Esophagus muscularis mucosa (tissue), 4 donors: ENCODE data around the gene ATRNL1.

Experiments used
- CTCF ChIP-seq, 3 experiments: fragments of 200-600 bp in 2 of 3; fragments of 450-650 bp in 1 of 3; sonication (generic) in 2 of 3; IDR thresholded peaks; one replicate each; pipeline ENCODE4 v1.5.1; 2017 to 2019; ENCODE audit warnings: antibody characterized with exemption in 3 of 3, mild to moderate bottlenecking in 2 of 3, moderate library complexity in 1 of 3
- EP300 ChIP-seq: sonication (generic); formaldehyde crosslinking; IDR thresholded peaks from one replicate; pipeline ENCODE4 v1.6.1; 2017; ENCODE audit warnings: antibody characterized with exemption
- POLR2A ChIP-seq: fragments of 450-650 bp; IDR thresholded peaks from one replicate; pipeline ENCODE4 v1.6.1; 2017; ENCODE audit warnings: antibody characterized with exemption, moderate library complexity, mild to moderate bottlenecking, low read depth
- POLR2AphosphoS5 ChIP-seq, 2 donors: sonication (generic); formaldehyde crosslinking; IDR thresholded peaks; one replicate each; pipeline ENCODE4 v1.6.1; 2017; ENCODE audit warnings: antibody characterized with exemption in 2 of 2

- no peak for TF ChIP-seq POLR2A
- TF ChIP-seq CTCF (IDR thresholded peaks at IDR 0.05), result no peak
- no peak for TF ChIP-seq POLR2AphosphoS5 (IDR thresholded peaks at IDR 0.05)
- TF ChIP-seq EP300, result no peak
Measured at GRCh38 chr10:115606086-115606485, 512.9 kb downstream of the ATRNL1 start.
